OCI-LY3 (cell line): ENCODE results near the gene STK32C.
"Not testable (repeated sequence)": the region's sequence is repeated elsewhere in the genome, so short reads cannot be mapped to it uniquely, and the experiment has no call there.

Experiments used
- H2AFZ ChIP-seq: fragments of 200-600, 300-600 bp; shearing (Covaris generic); 2 replicates; pipeline ENCODE4 v1.6.0; 2014; ENCODE audit warnings: antibody characterized with exemption, low read depth, low read length
- H3K27ac ChIP-seq: fragments of 200-600, 300-600 bp; sonication (generic); 2 replicates; pipeline ENCODE4 v1.5.1; 2014; ENCODE audit warnings: mild to moderate bottlenecking, low read length, moderate library complexity, mixed read lengths
- H3K27me3 ChIP-seq: fragments of 200-600, 300-600 bp; sonication (generic); 2 replicates; pipeline ENCODE4 v1.6.1; 2014; ENCODE audit warnings: low read depth, low read length, mixed read lengths
- H3K36me3 ChIP-seq: fragments of 200-600, 300-600 bp; sonication (generic); replicated peaks from 2 replicates; pipeline ENCODE3; 2014; ENCODE audit warnings: low read depth, low read length, mixed read lengths
- H3K4me1 ChIP-seq: fragments of 300-600, 200-600 bp; sonication (generic); 2 replicates; pipeline ENCODE4 v1.6.1; 2014; ENCODE audit warnings: low read length, mixed read lengths
- H3K4me2 ChIP-seq: fragments of 200-600, 300-600 bp; sonication (generic); 2 replicates; pipeline ENCODE4 v1.6.1; 2014; ENCODE audit warnings: low read length, mixed read lengths
- H3K4me3 ChIP-seq: fragments of 300-600, 200-600 bp; sonication (generic); 2 replicates; pipeline ENCODE4 v1.5.1; 2014; ENCODE audit warnings: antibody characterized with exemption, mild to moderate bottlenecking, low read length, moderate library complexity
- H3K79me2 ChIP-seq: fragments of 300-600, 200-600 bp; shearing (Covaris generic); 2 replicates; pipeline ENCODE4 v1.6.1; 2014; ENCODE audit warnings: mild to moderate bottlenecking, low read length, mixed read lengths
- H3K9ac ChIP-seq: fragments of 300-600, 200-600 bp; shearing (Covaris generic); 2 replicates; pipeline ENCODE4 v1.6.0; 2014; ENCODE audit warnings: mild to moderate bottlenecking, low read length, moderate library complexity
- H3K9me3 ChIP-seq: fragments of 200-600, 300-600 bp; shearing (Covaris generic); 2 replicates; pipeline ENCODE4 v1.6.1; 2014; ENCODE audit warnings: low read length, mixed read lengths; ENCODE audit not compliant: insufficient read depth
- H4K20me1 ChIP-seq: fragments of 200-600, 300-600 bp; sonication (generic); 2 replicates; pipeline ENCODE4 v1.6.1; 2016; ENCODE audit warnings: low read length, mixed read lengths; ENCODE audit not compliant: insufficient read depth
- CTCF ChIP-seq: fragments of 200-600, 300-600 bp; sonication (generic); IDR thresholded peaks from 2 replicates; pipeline ENCODE4 v1.5.1; 2014; ENCODE audit warnings: antibody characterized with exemption, low read length, low read depth
- EZH2phosphoT487 ChIP-seq: fragments of 200-600 bp; shearing (Covaris generic); IDR thresholded peaks from 2 replicates; pipeline ENCODE4 v1.6.1; 2018; ENCODE audit warnings: antibody characterized with exemption, mixed run types, low read depth

The STK32C gene

DNA sequence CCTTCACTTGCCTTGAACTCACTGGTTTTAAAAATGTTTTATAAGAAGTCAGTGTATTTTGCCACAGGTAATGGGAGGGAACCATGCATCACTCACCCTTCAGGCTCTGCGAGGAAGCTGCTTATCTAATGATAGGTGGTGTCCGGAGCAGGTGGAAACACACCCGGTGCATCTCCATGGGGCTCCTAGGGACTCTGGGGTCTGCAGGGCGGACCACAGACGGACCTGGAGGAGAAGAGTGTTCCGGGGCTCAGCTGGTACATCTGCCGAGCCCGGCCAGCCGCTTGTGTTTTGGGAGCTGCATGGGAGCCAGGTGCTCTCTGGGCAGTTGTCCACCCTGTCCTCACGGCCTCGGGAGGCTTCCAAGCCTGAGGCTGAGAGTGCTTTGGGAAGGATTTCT, 31.5 kb upstream of the STK32C start:
- Histone ChIP-seq H4K20me1 (no peaks in the 10 kb centered on the region), H3K4me3 (no peak overlapping the region), H3K9ac (no peak overlapping the region), H3K4me1 (no peaks in the 10 kb centered on the region), H3K79me2 (no peaks in the 10 kb centered on the region), H3K27me3 (no peaks in the 10 kb centered on the region), H3K36me3 (no peaks in the 10 kb centered on the region), H3K4me2 (no peak overlapping the region), H2AFZ (no peak overlapping the region), H3K27ac (no peak overlapping the region), H3K9me3 (no peaks in the 10 kb centered on the region)
- TF ChIP-seq EZH2phosphoT487 = no peak
- no peak for TF ChIP-seq CTCF

DNA sequence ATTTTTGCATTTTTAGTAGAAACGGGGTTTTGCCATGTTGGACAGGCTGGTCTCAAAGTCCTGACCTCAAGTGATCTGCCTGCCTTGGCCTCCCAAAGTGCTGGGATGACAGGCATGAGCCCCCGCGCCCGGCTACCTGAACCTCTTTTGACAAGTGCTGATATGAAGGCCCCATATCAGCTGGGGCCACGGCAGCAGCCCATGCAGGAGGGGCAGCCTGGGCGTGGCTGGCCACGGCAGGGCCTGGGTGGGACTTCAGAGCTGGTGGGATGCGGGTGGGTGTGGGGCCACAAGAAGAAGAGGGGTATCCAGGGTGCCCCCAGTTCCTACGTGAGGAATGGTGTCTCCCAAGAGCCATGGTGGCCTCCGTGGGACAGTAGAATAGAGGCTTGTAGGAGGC, 31.1 kb upstream of the STK32C start:
- Histone ChIP-seq H3K4me1 (no peaks in the 10 kb centered on the region), H3K27ac (no peak overlapping the region), H3K4me2 (no peak overlapping the region), H3K36me3 (no peaks in the 10 kb centered on the region), H3K9ac (no peak overlapping the region), H4K20me1 (no peaks in the 10 kb centered on the region), H3K79me2 (no peaks in the 10 kb centered on the region), H3K4me3 (no peak overlapping the region), H3K9me3 (no peaks in the 10 kb centered on the region), H3K27me3 (no peaks in the 10 kb centered on the region), H2AFZ (no peak overlapping the region)
- no peak for TF ChIP-seq CTCF
- TF ChIP-seq EZH2phosphoT487 = no peak

DNA sequence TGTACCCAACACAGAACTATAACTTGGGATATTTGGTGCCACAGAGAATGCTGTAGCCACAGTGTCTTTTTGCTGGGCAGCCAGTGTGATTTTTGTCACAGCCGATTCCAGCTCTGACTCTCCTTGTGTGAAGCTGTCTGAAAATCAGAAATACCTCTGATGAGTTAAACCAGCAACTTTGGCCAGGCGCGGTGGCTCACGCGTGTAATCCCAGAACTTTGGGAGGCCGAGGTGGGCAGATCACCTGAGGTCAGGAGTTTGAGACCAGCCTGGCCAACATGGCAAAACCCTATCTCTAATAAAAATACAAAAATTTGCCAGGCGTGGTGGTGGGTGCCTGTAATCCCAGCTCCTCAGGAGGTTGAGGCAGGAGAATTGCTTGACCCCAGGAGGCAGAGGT, 30.1 kb upstream of the STK32C start:
- not testable (repeated sequence) for H3K79me2 ChIP-seq, H3K4me1 ChIP-seq, H3K9ac ChIP-seq, H2AFZ ChIP-seq, H3K36me3 ChIP-seq, H3K27me3 ChIP-seq, H4K20me1 ChIP-seq, H3K9me3 ChIP-seq, H3K27ac ChIP-seq, H3K4me2 ChIP-seq, H3K4me3 ChIP-seq

DNA sequence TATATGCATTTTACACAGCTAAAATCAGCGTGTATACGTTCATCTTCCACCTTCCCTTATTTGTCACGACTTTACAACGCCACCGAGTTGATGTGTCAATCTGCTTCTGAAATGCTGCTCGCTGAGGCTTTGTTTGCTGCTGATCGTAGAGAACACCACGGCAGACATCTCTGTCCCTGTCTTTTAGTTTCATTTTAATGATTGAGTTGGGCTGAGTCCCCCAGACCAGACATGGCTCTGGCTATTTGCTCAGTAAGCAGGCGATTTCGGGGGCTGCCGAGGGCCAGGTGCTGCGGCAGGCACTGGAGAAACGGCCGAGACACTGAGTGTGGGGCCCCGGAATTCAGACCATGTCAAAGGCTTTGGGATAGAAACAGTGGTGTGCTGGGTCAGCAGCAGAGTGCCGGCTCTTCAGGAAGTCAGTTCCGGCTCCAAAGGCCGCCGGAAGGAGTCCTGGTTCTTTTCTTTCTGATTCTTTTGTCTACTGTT, 29.2 kb upstream of the STK32C start:
- H3K79me2 ChIP-seq = no peaks in the 10 kb centered on the region
- H3K9ac ChIP-seq = no peak overlapping the region
- H3K27ac ChIP-seq = no peak overlapping the region
- H3K27me3 ChIP-seq = no peaks in the 10 kb centered on the region
- 0 out of 2 replicates have a peak, but pooled peaks cover 4% of the 10 kb centered on the region for H3K4me1 ChIP-seq
- H3K4me3 ChIP-seq = no peak overlapping the region
- TF ChIP-seq CTCF (no peak), EZH2phosphoT487 (no peak)
- H4K20me1 ChIP-seq = no peaks in the 10 kb centered on the region
- no peaks in the 10 kb centered on the region for H3K36me3 ChIP-seq
- no peaks in the 10 kb centered on the region for H3K9me3 ChIP-seq
- H3K4me2 ChIP-seq = no peak overlapping the region
- no peak overlapping the region for H2AFZ ChIP-seq
